Fibroblast of skin of right biceps (primary cell): Measurements from ENCODE around the gene C3orf33.
"Not testable (repeated sequence)": the region's sequence is repeated elsewhere in the genome, so short reads cannot be mapped to it uniquely, and the experiment has no call there.

Experiments used
- DNase-seq: peaks from one replicate; pipeline ENCODE4 v3.0.0-alpha.2; 2013

C3orf33 gene

GRCh38 chr3:155805802-155806618 is at the start of gene C3orf33:
TSS of gene C3orf33 (minus strand) at chr3:155806278. CDS start at chr3:155806252, 26 bp downstream.
- DNase-seq = peak; percentile 56

DNA sequence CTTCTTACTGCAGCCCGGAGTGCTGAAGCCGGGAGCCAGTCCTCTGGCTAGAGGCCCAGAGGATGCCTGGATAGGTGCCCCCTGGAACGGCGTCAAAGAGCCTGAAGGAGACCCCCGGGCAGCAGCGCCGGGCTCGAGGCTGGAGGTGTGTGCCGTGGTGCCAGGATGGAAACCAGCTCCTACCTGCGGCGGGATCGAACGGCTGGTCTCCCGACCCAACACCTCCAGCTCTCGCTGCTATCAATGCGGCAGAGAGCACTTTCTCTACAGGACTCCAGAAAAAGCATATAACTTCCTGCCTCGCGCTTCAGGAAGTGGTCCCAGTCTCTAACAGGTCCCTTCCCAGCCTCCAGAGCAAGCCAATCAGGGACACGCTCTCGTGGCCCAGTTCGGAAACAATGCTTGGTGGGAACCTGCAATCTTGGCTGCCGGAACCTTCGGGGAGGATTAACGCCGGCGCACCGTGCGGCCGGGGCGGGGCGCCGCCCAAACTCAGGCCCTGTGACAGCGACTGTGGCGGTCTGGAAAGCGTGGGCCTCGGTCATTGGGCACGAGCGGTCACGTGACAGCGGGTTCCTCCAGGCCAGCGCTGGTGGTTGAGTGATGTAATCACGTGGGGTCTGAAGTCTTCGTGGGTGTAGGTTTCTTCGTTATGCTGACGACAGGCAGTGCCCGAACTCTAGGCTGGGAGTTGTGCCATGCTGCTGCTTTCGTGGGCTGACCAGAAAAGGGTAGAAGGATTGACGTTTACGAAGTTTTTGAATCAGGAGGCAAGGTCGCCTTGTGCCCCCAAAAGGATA is 48.3 kb upstream of the C3orf33 start, which contains the start of gene SLC33A1:
TSS of gene SLC33A1 (minus strand) at position 287 of the 800 bp plus-strand sequence. CDS start 430 bp downstream, outside the sequence.
- DNase-seq = peak; percentile 100

DNA sequence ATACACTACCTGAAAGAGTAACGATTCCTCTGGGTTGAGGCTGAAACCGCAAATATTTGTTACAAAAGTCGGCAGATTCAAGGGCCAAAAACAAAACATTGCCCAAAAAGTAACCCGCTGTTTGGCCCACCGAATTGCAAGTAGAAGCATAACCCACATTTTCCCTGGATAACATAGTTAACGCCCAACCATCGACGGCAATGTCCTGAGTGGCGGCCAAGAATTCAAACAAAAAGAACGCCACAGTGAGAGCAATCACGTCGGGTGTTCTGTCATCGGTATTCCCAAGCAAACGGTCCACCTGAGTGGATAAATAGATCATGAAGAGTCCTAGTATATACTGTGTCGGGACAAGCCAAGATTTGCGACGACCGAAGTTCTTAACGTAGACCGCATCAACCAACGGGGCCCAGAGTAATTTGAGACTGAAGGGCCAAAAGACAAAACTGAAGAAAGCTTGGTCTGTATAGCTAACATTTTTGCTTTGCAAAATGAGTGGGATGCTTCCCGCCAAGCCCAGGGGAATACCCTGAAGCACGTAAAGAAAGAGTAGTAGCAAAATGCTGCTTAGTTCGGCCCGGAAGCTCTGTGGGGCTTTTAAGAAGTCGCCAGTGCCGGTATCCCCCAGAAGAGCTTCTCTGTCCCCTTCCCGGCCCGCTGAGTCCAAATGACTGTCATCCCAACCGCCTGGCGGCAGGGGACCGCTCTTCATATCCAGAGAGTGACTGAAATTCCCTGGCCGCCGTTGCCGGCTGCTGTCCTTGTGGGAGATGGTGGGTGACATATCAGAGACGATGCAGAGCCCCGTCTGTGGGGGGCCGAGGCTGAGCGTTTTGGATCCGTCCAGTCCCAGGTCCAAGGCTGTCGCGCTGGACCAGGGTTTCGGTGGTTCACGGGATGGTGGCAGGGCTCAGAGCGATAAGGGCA is 47.4 kb upstream of the C3orf33 start:
- peak; percentile 9 for DNase-seq

DNA sequence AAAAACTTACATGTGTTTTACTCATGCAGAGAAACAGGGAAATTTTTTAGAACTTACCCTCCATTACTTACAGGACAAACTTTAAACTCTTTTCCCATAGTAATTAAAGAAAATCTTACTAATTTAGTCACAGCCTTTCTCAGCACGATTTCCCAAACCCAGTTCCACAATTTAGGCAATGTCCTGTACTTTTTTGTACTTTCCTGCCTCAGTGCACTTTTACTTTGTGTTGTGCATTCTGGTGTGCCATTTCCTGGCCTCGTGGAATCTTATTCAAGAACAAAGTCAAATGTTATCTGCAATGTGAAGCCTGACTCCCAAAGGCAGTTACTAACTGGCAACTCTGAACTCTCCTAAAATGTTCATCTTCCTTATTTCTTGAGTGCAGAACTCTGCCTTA is 46.3 kb upstream of the C3orf33 start:
- DNase-seq = no peak

DNA sequence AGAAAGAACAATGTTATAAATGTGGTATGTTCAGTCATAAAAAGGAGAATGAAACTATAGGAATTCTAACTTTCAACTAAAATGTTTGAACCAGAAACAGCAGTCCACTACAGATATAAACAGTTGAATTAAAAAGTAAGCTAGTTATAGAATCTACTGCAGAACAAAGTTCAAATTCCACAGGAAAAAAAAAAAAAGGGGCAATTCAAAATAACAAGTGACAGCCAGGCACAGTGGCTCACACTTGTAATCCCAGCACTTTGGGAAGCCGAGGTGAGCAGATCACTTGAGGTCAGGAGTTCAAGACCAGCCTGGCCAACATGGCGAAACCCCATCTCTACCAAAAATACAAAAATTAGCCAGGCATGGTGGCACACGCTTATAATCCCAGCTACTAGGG is 43.3 kb upstream of the C3orf33 start:
- DNase-seq = not testable (repeated sequence)

- DNase-seq = no peak
Observed at GRCh38 chr3:155847993-155848392, 41.9 kb upstream of the C3orf33 start.

GRCh38 chr3:155846119-155846518 is 40.0 kb upstream of the C3orf33 start:
- no peak for DNase-seq

- DNase-seq = no peak
Observed at GRCh38 chr3:155843569-155843968, 37.5 kb upstream of the C3orf33 start.

DNA sequence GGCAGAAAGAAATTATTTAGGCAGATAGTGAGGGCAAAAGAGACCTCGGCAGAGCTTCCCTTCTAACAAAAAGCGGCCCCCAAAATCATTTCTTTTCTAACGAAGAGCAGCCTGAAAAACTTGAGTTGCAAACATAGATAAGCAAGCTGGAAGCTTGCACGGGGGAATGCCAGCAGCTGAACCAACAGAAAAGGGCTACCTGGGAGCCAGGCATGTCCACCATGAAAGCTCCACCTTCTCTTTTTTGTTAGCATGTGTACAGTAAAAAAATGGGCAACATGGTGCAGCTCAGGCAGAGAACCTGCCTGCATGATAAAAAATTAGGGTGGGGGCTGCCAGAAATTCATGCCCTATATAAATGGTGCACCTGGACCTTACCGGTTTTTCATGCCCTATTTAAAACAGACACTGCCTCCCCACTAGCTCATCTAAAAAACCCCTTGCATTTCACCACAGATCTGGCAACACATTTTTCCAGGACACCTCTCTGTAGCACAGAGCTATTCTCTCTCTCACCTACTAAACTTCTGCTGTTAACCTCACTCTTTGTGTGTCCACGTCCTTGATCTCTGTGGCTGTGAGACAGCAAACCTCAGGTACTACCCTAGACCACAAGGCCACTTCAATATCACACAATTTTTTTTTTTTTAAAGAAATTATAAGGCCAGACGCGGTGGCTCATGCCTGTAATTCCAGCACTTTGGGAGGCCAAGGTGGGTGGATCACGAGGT is 29.4 kb upstream of the C3orf33 start:
- DNase-seq = no peak

DNA sequence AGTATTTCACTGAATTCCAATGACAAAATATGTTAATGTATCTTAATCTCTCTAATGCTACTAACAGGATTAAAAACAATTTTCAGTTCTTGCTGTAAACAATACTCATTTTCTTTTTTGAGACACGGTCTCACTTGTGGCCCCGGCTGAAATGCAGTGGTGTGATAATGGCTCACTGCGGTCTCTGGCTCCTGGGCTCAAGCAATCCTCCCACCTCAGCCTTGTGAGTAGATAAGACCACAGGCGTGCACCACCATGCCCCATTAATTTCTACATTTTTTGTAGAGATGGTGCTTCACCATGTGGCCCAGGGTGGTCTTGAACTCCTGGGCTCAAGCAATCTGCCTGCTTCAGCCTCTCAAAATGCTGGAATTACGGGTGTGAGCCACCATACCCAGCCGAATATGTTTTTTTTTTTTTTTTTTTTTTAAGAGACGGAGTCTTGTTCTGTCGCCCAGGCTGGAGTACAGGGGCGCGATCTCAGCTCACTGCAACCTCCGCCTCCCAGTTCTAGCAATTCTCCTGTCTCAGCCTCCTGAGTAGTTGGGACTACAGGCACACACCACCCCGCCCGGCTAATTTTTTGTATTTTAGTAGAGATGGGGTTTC is 22.5 kb upstream of the C3orf33 start:
- DNase-seq = not testable (repeated sequence)

DNA sequence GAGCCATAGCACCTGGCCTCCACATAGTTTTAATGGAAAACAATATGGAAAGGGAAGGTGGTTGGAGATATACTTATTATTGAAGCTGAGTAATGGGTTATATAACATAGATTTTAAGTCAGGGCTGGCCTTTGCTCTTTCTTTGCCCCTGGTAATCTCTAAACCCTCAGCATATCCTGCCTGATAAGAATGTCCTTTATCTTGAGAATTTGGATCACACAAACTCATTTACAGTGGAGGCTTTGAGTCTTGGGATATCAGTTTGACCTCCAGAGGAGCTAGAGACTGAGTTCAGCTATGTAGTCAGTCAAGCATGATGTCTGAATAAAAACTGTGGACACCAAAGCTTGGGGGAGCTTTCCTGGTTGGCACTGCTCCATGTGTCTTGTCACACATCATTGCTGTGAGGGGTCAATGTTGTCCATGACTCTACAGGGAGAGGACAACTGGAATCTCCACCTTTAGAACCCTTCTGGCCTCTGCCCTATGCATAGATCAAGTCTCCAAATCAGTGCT is 9.0 kb upstream of the C3orf33 start:
- DNase-seq = no peak

DNA sequence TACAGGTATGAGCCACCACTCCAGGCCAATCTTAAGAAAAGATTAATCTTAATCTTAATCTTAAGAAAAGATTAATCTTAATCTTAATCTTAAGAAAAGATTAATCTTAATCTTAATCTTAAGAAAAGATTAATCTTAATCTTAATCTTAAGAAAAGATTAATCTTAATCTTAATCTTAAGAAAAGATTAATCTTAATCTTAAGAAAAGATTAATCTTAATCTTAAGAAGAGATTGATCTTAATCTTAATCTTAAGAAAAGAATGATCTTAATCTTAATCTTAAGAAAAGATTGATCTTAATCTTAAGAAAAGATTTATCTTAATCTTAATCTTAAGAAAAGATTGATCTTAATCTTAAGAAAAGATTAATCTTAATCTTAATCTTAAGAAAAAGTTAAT is 7.1 kb upstream of the C3orf33 start:
- not testable (repeated sequence) for DNase-seq

DNA sequence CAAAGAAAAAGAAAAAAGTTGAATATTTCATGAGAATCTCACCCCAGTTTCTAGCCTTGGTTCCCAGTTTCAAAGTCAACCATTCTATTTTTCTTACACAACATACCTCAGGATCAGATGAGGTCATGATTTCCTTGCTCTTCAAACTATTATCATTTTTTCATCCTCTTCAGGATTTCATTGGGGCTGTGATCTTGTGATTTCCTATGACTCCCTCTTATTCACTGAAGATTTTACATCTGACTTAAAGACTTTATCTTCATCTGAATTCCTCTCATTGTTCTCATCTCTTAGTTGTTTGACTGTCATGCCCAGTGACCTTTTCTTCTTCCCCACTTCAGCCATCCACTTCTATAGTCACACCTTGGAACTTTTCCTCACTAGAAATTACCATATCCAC is 3.1 kb upstream of the C3orf33 start:
- DNase-seq = peak; percentile 19

GRCh38 chr3:155807823-155808222 is 1.7 kb upstream of the C3orf33 start:
- DNase-seq = peak; percentile 7

GRCh38 chr3:155805204-155805801 is 775 bp downstream of the C3orf33 start:
- DNase-seq = peak; percentile 21

DNA sequence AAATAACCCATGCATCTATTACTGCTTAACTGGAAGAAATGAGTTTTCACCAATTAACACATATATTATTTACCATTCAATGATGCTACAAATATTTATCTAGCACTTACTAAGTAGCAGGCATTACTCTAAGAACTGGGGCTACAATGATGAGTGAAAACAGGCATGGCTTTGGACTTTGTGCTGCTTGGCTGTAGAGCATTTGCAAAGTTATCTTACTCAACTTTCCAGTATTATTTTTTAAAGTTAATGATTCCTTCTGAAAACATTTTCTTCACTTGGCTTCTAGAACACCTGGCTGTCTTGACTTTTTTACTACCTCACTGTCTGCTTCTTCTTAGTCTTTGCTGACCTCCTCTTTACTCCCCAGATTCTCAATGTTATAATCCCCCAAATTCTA is 1.8 kb downstream of the C3orf33 start:
- no peak for DNase-seq

DNA sequence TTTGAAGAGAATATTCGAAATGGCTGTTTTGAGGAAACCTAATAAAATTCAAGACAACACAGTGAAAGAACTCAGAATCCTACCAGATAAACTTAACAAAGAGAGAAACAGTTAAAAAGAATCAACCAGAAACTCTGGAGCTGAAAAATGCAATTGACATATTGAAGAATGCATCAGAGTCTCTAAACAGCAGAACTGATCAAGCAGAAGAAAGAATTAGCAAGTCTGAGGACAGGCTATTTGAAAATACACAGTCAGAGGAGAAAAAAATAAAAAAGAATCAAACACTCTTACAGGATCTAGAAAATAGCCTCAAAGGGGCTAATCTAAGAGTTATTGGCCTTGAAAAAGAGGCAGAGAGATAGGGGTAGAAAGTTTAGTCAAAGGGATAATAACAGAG is 13.5 kb downstream of the C3orf33 start:
- no peak for DNase-seq

DNA sequence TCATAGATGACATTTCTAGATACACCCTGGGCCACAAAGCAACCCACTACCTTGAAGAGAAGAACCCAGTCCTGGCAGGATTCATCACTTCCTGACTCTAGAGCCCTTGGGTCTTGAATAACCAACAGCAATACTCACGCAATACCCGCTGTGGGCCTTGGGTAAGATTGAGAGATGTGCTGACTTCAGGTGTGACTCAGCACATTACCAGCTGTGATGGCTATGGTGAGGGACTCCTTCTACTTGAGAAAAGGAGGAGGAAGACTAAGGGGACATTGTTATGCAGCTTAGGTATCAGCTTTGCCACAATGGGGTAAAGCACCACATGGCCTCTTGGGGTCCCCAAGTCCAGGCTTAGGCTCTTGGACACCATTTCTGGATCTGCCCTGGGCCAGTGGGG is 14.9 kb downstream of the C3orf33 start:
- DNase-seq = peak; percentile 34

DNA sequence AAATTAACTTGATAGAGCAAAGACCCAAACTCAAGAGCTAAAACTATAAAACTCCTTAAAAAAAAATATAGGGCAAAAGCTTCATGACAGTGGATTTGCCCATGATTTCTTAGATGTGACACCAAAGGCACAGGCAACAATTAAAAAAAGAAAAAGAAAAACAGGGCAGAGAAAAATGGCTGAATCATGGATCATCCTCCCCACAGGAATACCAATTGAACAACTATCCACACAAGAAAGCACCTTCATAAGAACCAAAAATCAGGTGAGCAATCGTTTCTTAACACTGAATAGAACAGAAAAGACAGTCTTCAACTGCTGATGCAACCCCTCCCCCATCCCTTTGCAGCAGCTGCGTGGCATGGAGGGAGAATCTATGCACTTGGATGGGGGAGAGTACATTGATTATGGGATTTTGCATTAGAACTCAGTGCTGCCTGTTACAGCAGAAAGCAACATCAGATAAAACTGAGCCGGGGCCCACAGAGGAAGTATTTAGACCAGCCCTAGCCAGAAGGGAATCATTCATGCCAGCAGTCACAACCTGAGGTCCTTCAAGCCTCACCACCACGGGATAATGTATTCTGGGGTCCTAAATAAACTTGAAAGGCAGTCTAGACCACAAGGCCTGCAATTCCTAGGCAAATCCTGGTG is 15.7 kb downstream of the C3orf33 start:
- DNase-seq = no peak

GRCh38 chr3:155785662-155786295 is 20.3 kb downstream of the C3orf33 start:
- DNase-seq = no peak
